Panc1 (cell line): ENCODE measurements around the gene OTOG.

Experiments
- CTCF ChIP-seq: fragments of 450-650 bp; IDR thresholded peaks from 2 replicates; pipeline ENCODE4 v1.5.1; 2017; ENCODE audit warnings: mild to moderate bottlenecking
- REST ChIP-seq, 2 experiments: IDR thresholded peaks; 2 replicates each; pipeline ENCODE4 v1.6.1; 2011 to 2012; ENCODE audit warnings: low read depth in 2 of 2, control low read depth in 1 of 2, low read length in 1 of 2, mild to moderate bottlenecking in 1 of 2, moderate library complexity in 1 of 2; ENCODE audit not compliant: insufficient read depth in 1 of 2
- SIN3A ChIP-seq: IDR thresholded peaks from 2 replicates; pipeline ENCODE4 v1.6.1; 2012; ENCODE audit warnings: low read depth, mild to moderate bottlenecking, low read length, moderate library complexity, borderline replicate concordance; ENCODE audit not compliant: insufficient read depth

- TF ChIP-seq REST (IDR thresholded peaks at IDR 0.05; ENCODE audit: insufficient read depth in 1 of 2, low read depth in 2 of 2, low read length in 1 of 2): no peak
- TF ChIP-seq CTCF: no peak
- TF ChIP-seq SIN3A: no peak
These were observed 39.3 kb upstream of the OTOG start for GRCh38 chr11:17507773-17508172.
